ENCODE measurements around the gene FREM1. TPM values are rescaled to one million over a fixed set of nuclear protein-coding genes. Genes with fewer than 3 reads are reported as not detected.

Gene FREM1
- total and polyA plus RNA-seq, 2 of the 13 experiments (the other 11 are each of a cell fraction or from before 2014, with no cell fraction given): 64.3 to 202 TPM

DNA sequence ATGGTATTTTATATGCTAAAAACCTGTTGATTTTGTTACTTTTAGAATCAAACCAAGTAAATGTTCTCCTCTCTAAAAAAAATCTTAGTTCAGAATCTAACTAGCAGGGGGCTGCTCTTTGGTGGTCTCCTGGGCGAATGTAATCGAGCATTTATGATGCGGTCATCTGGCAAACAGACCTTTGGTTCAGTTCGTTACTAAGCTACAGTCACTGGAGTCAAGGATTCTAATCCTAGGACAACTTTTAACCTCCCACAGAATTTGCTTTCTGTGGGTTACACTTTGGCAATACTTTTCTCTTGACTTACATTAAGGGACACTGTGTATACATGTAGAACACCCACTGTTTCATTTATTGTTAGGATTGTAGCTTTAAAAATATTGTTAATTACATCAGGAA is 26.3 kb upstream of the FREM1 start:
- CTCF ChIA-PET (ENCODE audit: low intra/inter-chr PET ratio, low total read pairs): no interaction called here
- POLR2A ChIA-PET: interaction anchor here (1.4 kb wide), 1 partner anchor 25 kb away, joined by 3 read pairs; no protein-coding TSS in a partner anchor
- no peak overlapping the region for H2AFZ ChIP-seq (ENCODE audit: low read length)
- H3K9me3 ChIP-seq (ENCODE audit: low read length): no peaks in the 10 kb centered on the region
- DNase-seq (ENCODE audit: low spot score): no peak
- H3K9ac ChIP-seq (ENCODE audit: insufficient read depth, low read depth, low read length): no peak overlapping the region
- WGBS (ENCODE audit: low lambda C conversion rate): 59% methylated on average over 4 of the region's 4 CpGs
- H3K27ac ChIP-seq (ENCODE audit: extremely low read length, insufficient read depth, low read length): no peak overlapping the region
- no peaks in the 10 kb centered on the region for H3K79me2 ChIP-seq (ENCODE audit: insufficient read depth, low read length)
- H3K4me2 ChIP-seq (ENCODE audit: low read depth, low read length): no peak overlapping the region
- BruUV-seq (replicated peaks): no TSS peak
- H3K36me3 ChIP-seq (replicated peaks in 1 of 2; ENCODE audit: control insufficient read depth in 1 of 2, insufficient read depth in 2 of 2, low read length in 2 of 2): no peaks in the 10 kb centered on the region
- no peaks in the 10 kb centered on the region for H4K20me1 ChIP-seq (ENCODE audit: insufficient read depth, low read length)
- TF ChIP-seq SP140L (CRISPR knock-in tag; IDR thresholded peaks at IDR 0.05; ENCODE audit: borderline replicate concordance): no peak
- TF ChIP-seq PHF21A (CRISPR knock-in tag; IDR thresholded peaks at IDR 0.05): no peak
- TF ChIP-seq, protein P1, sequence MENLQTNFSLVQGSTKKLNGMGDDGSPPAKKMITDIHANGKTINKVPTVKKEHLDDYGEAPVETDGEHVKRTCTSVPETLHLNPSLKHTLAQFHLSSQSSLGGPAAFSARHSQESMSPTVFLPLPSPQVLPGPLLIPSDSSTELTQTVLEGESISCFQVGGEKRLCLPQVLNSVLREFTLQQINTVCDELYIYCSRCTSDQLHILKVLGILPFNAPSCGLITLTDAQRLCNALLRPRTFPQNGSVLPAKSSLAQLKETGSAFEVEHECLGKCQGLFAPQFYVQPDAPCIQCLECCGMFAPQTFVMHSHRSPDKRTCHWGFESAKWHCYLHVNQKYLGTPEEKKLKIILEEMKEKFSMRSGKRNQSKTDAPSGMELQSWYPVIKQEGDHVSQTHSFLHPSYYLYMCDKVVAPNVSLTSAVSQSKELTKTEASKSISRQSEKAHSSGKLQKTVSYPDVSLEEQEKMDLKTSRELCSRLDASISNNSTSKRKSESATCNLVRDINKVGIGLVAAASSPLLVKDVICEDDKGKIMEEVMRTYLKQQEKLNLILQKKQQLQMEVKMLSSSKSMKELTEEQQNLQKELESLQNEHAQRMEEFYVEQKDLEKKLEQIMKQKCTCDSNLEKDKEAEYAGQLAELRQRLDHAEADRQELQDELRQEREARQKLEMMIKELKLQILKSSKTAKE (CRISPR knock-in tag; IDR thresholded peaks at IDR 0.05; ENCODE audit: borderline replicate concordance): no peak
- TF ChIP-seq, protein P2, sequence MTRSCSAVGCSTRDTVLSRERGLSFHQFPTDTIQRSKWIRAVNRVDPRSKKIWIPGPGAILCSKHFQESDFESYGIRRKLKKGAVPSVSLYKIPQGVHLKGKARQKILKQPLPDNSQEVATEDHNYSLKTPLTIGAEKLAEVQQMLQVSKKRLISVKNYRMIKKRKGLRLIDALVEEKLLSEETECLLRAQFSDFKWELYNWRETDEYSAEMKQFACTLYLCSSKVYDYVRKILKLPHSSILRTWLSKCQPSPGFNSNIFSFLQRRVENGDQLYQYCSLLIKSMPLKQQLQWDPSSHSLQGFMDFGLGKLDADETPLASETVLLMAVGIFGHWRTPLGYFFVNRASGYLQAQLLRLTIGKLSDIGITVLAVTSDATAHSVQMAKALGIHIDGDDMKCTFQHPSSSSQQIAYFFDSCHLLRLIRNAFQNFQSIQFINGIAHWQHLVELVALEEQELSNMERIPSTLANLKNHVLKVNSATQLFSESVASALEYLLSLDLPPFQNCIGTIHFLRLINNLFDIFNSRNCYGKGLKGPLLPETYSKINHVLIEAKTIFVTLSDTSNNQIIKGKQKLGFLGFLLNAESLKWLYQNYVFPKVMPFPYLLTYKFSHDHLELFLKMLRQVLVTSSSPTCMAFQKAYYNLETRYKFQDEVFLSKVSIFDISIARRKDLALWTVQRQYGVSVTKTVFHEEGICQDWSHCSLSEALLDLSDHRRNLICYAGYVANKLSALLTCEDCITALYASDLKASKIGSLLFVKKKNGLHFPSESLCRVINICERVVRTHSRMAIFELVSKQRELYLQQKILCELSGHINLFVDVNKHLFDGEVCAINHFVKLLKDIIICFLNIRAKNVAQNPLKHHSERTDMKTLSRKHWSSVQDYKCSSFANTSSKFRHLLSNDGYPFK (CRISPR knock-in tag; IDR thresholded peaks at IDR 0.05; ENCODE audit: borderline replicate concordance): no peak
- no peak for TF ChIP-seq RBFOX2 (IDR thresholded peaks at IDR 0.05; ENCODE audit: low read depth, low read length)
- no peak for FAIRE-seq
- intact Hi-C loops (cut with micrococcal nuclease; ENCODE audit: unreplicated experiment): no loop called here
- ATAC-seq: no peak
- in situ Hi-C loops (cut with HindIII; ENCODE audit: extremely low pct_ligation_motif_present, low pct_unique_long_range_greater_than_20kb): no loop called here
- no peak overlapping the region for H3K4me3 ChIP-seq (replicated peaks in 1 of 3; ENCODE audit: insufficient read depth in 1 of 3, low read depth in 2 of 3, low read length in 3 of 3)
- H3K4me1 ChIP-seq (ENCODE audit: insufficient read depth, low read length): peaks cover 9% of the 10 kb centered on the region
- H3K27me3 ChIP-seq (ENCODE audit: control insufficient read depth in 1 of 2, insufficient read depth in 2 of 2, low read length in 2 of 2): no peaks in the 10 kb centered on the region
